Measurements from ENCODE around the gene ZNF83. TPM values are rescaled to one million over a fixed set of nuclear protein-coding genes. Genes with fewer than 3 reads are reported as not detected.
"Not testable (repeated sequence)": the region's sequence is repeated elsewhere in the genome, so short reads cannot be mapped to it uniquely, and the experiment has no call there.

The ZNF83 gene
- total RNA-seq, 2 donors from 2014 or later = 9.6 to 19.7 TPM

DNA sequence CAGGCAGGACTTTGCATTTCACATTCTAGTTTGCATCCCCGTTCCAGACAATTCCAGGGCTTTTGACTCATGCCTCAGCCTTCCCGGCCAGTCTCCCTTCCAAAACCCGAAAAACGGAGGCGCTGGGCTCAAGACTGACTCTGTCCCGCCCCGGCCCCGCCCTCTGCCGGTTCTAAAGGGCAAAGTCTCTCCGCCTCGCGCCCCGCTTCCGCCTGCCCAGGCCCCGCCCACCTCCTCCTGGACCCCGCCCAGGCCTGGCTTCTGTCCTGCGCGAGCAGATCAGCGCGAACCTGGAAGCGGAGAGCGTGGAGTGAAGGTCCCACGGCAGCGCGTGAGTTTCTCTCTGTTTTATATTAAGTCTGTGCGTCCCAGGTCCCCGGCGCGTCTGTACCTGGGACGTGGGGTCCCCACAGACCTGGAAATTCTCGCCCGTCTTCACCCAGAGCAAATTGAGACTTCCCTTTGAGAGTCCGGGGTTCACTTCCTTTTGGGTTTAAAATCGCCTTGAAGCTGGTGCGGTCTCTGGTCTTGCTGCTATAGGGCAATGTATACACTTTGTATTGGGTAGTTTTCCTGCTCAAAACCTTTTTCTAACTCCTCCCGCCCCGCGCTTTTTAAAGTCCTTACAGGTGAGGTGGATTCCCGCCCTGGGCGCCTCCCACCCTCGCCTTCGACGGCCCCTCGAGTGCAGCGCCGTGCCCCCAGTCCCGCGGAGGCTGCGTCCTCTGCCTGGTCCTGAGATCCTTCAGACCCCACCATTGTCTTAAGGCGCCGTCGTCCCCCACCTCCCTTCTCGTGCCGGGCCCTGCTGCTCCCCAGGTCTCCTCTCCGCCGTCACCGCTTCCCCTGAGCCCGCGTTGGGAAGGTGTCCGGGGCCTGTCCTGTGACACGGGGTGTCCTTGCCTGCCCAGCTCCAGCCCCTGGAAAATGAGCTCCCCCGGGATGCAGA, 36.9 kb downstream of the ZNF83 start:
- TF ChIP-seq, protein P1, sequence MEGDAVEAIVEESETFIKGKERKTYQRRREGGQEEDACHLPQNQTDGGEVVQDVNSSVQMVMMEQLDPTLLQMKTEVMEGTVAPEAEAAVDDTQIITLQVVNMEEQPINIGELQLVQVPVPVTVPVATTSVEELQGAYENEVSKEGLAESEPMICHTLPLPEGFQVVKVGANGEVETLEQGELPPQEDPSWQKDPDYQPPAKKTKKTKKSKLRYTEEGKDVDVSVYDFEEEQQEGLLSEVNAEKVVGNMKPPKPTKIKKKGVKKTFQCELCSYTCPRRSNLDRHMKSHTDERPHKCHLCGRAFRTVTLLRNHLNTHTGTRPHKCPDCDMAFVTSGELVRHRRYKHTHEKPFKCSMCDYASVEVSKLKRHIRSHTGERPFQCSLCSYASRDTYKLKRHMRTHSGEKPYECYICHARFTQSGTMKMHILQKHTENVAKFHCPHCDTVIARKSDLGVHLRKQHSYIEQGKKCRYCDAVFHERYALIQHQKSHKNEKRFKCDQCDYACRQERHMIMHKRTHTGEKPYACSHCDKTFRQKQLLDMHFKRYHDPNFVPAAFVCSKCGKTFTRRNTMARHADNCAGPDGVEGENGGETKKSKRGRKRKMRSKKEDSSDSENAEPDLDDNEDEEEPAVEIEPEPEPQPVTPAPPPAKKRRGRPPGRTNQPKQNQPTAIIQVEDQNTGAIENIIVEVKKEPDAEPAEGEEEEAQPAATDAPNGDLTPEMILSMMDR (IDR thresholded peaks at IDR 0.05) = no peak
- intact Hi-C loops (cut with DNase I) = no loop called here
- H3K9ac ChIP-seq (ENCODE audit: low read depth in 2 of 2, low read length in 2 of 2) = peak overlapping the region; percentile 70 to 79
- no peaks in the 10 kb centered on the region for H3K36me3 ChIP-seq
- H3K27me3 ChIP-seq = no peaks in the 10 kb centered on the region
- peak overlapping the region; percentile 85 for H3K27ac ChIP-seq
- peak overlapping the region; percentile 67 for H3K4me3 ChIP-seq
- H3K4me1 ChIP-seq = no peaks in the 10 kb centered on the region
- peak; percentile 98 for DNase-seq
- peaks cover 6% of the 10 kb centered on the region for H3K9me3 ChIP-seq

DNA sequence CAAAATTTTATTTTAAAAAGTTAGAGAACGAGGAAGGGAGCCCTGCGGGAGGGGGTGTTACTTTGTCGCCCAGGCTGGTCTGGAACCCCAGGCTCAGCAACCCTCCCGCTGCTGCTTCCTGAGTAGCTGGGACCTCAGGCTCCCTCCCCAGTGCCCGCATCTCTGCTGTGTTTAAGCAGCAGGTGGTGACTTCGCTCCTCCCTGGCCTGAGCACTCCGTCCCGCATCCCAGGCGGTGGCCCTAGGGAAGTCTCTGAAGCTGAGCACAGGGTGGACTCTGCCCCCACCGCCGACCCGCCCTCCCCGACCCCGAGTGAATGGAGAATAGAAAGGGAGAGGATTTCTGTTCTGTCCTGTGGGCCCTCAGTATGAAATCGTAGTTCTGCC, 37.5 kb downstream of the ZNF83 start:
- Histone ChIP-seq H3K36me3 (no peaks in the 10 kb centered on the region), H3K9me3 (peaks cover 6% of the 10 kb centered on the region), H3K27me3 (no peaks in the 10 kb centered on the region), H3K4me3 (peak overlapping the region; percentile 67), H3K9ac (ENCODE audit: low read depth in 2 of 2, low read length in 2 of 2) (peak overlapping the region; percentile 55 to 56), H3K4me1 (no peaks in the 10 kb centered on the region), H3K27ac (peak overlapping the region; percentile 85)
- DNase-seq = peak; percentile 76
- intact Hi-C loops (cut with DNase I) = no loop called here
- TF ChIP-seq, protein P1 (IDR thresholded peaks at IDR 0.05) = no peak

DNA sequence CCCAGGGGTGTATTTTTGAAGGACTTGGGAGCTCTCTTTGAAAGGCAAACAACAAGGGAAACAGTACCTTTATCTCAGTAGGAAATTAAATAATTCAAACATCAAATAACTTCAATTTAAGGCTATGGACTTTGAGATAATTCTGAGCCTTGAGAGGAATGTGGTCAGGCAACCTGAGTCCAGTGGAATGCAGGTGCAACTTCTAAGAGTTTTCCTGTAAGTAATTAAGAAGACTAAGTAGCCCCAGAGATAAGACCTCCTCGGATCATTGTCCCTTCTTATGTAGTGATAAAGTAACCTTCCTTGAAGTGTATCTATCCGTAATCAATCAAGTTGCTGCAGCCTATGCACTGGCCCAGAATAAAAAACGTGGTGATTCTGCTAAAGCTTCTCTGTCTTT, 38.9 kb downstream of the ZNF83 start:
- H3K4me3 ChIP-seq = no peak overlapping the region
- TF ChIP-seq, protein P1 (IDR thresholded peaks at IDR 0.05) = no peak
- intact Hi-C loops (cut with DNase I) = no loop called here
- no peaks in the 10 kb centered on the region for H3K4me1 ChIP-seq
- H3K9ac ChIP-seq (ENCODE audit: low read depth in 2 of 2, low read length in 2 of 2) = no peak overlapping the region
- no peaks in the 10 kb centered on the region for H3K36me3 ChIP-seq
- no peak for DNase-seq
- H3K27ac ChIP-seq = no peak overlapping the region
- no peaks in the 10 kb centered on the region for H3K27me3 ChIP-seq
- peaks cover 6% of the 10 kb centered on the region for H3K9me3 ChIP-seq

DNA sequence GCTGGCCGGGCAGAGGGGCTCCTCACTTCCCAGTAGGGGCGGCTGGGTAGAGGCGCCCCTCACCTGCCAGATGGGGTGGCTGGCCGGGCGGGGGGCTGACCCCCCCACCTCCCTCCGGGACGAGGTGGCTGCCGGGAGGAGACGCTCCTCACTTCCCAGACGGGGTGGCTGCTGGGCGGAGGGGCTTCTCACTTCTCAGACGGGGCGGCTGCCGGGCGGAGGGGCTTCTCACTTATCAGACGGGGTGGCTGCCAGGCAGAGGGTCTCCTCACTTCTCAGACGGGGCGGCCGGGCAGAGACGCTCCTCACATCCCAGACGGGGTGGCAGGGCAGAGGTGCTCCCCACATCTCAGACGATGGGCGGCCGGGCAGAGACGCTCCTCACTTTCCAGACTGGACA, 44.7 kb downstream of the ZNF83 start:
- DNase-seq; intact Hi-C loops (cut with DNase I); H3K4me1 ChIP-seq; H3K4me3 ChIP-seq; H3K9ac ChIP-seq (ENCODE audit: low read depth in 2 of 2, low read length in 2 of 2); H3K9me3 ChIP-seq; H3K27ac ChIP-seq; H3K27me3 ChIP-seq; H3K36me3 ChIP-seq: not testable (repeated sequence)

DNA sequence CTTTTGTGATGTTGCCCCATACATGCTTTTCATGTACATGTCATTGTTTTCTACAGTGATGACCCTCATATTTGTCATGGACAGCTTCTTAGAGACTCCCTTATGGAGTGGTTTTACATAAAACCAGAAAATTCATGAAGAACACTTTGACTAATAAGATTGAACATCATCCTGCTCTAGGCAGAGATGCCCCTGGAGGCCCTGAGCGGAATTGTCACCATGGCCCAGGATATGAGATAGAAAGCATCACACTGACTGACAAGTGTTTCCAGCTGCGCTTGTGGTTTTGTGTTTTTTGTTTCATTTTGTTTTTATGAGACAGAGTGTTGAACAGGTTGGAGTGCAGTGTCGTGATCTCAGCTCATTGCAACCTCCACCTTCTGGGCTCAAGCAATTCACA, 45.9 kb downstream of the ZNF83 start:
- Histone ChIP-seq H3K27ac (no peak overlapping the region), H3K9me3 (peaks cover under 1% of the 10 kb centered on the region), H3K4me1 (no peaks in the 10 kb centered on the region), H3K4me3 (no peak overlapping the region), H3K9ac (ENCODE audit: low read depth in 2 of 2, low read length in 2 of 2) (no peak overlapping the region), H3K27me3 (no peaks in the 10 kb centered on the region), H3K36me3 (no peaks in the 10 kb centered on the region)
- DNase-seq = no peak
- TF ChIP-seq, protein P1 (IDR thresholded peaks at IDR 0.05) = no peak
- intact Hi-C loops (cut with DNase I) = no loop called here

DNA sequence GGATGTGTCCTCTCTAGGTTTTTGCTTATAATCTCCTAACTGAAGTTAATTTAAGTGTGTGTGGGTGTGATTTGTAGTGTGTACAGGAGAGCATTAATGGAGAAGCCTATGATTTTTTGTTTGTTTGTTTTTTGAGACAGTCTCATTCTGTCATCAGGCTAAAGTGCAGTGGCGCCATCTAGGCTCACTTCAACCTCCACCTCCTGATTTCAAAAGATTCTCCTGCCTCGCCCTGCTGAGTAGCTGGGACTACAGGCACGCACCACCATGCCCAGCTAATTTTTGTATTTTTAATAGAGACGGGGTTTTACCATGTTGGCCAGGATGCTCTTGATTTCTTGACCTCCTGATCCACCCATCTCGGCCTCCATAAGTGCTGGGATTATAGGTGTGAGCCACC, 47.4 kb downstream of the ZNF83 start:
- no peaks in the 10 kb centered on the region for H3K9me3 ChIP-seq

More for the DNA sequence above, 47.4 kb downstream of the ZNF83 start:
- H3K4me3 ChIP-seq = no peak overlapping the region
- H3K36me3 ChIP-seq = no peaks in the 10 kb centered on the region
- no peak overlapping the region for H3K9ac ChIP-seq (ENCODE audit: low read depth in 2 of 2, low read length in 2 of 2)
- TF ChIP-seq, protein P1 (IDR thresholded peaks at IDR 0.05) = no peak
- no peaks in the 10 kb centered on the region for H3K4me1 ChIP-seq
- no peak for DNase-seq
- H3K27me3 ChIP-seq = no peaks in the 10 kb centered on the region
- intact Hi-C loops (cut with DNase I) = no loop called here
- H3K27ac ChIP-seq = no peak overlapping the region

Data from colonic mucosa (tissue), 4 donors.